Prostate gland (tissue), 2 donors: Measurements from ENCODE around the gene PLEKHM3. TPM values are rescaled to one million over a fixed set of nuclear protein-coding genes. Genes with fewer than 3 reads are reported as not detected.

Experiments
- DNase-seq: peaks from one replicate; pipeline ENCODE4 v3.0.0-alpha.2; 2019; ENCODE audit warnings: low spot score
- H3K27ac ChIP-seq, 2 donors: fragments of 200-600 bp; sonication (generic); 2 replicates each; pipeline ENCODE4 v1.5.1; 2017 to 2019
- H3K27me3 ChIP-seq: fragments of 200-600 bp; sonication (generic); replicated peaks from 2 replicates; pipeline ENCODE4 v1.5.1; 2019; ENCODE audit not compliant: insufficient read depth
- H3K36me3 ChIP-seq, 2 donors: fragments of 200-600 bp; sonication (generic); 1 replicate in 1 of 2; 2 replicates in 1 of 2; pipeline versions ENCODE4 v1.5.1 to v1.8.1; 2017 to 2019
- H3K4me1 ChIP-seq: fragments of 200-600 bp; sonication (generic); replicated peaks from 2 replicates; pipeline ENCODE4 v1.5.1; 2019
- H3K4me3 ChIP-seq, 2 donors: fragments of 200-600 bp; sonication (generic); 2 replicates each; pipeline ENCODE4 v1.5.1; 2017 to 2019
- H3K9me3 ChIP-seq: fragments of 200-600 bp; sonication (generic); 2 replicates; pipeline ENCODE4 v1.5.1; 2017
- POLR2A ChIP-seq: fragments of 450-650 bp; IDR thresholded peaks from one replicate; pipeline ENCODE4 v1.6.1; 2016; ENCODE audit warnings: antibody characterized with exemption, mild to moderate bottlenecking
- POLR2AphosphoS5 ChIP-seq: sonication (generic); formaldehyde crosslinking; IDR thresholded peaks from one replicate; pipeline ENCODE4 v1.6.1; 2017; ENCODE audit warnings: antibody characterized with exemption
- WGBS: methylation state at CpG from one replicate; pipeline ENCODE4 v1.1.5; 2018; 5-methylcytosine and 5-hydroxymethylcytosine counted together
- intact Hi-C: fragments of 100-400 bp; cut with DNase I; formaldehyde crosslinking; loops from one replicate; pipeline ENCODE4 v1.14.2; 2022
- total RNA-seq, 2 donors: library from RNA; depleted of rRNA; stranded (reverse); fragments of >200 nt; gene quantifications; one replicate each; pipeline ENCODE4 v1.1.0, GENCODE V29; 2016
- TF ChIP-seq, protein P1 (sequence below), 4 experiments: fragments of 200-600 bp in 2 of 4; fragments of 450-650 bp in 2 of 4; sonication (generic) in 2 of 4; IDR thresholded peaks; 1 replicate in 3 of 4; 2 replicates in 1 of 4; pipeline ENCODE4 v1.5.1; 2016 to 2019; ENCODE audit warnings: antibody characterized with exemption in 4 of 4, mild to moderate bottlenecking in 2 of 4, moderate library complexity in 2 of 4

The PLEKHM3 gene
- total RNA-seq, 2 donors from 2014 or later: 17.0 to 28.6 TPM

DNA sequence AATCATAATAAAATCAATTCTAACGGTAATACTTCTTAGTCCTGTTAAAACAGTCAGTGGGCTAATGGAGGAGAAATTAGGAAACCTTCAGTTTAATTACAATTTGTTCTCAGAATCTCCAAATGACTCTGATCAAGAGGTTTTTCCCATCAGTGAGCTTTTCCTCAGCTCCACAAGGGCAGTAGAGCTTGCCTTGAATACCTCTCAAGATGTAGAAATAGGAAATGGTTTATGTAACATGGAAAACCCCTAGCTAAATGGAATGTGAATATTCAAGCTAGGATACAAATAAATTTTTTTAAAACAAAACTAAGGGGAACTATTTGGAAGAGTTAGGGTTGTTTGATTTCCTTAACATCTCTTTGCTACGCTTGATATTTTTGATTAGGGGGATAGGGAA is 87.5 kb downstream of the PLEKHM3 start:
- intact Hi-C loops: no loop called here
- Histone ChIP-seq H3K36me3 (no peaks in the 10 kb centered on the region), H3K4me3 (no peak overlapping the region), H3K4me1 (peaks cover 5% of the 10 kb centered on the region), H3K9me3 (no peaks in the 10 kb centered on the region), H3K27me3 (no peaks in the 10 kb centered on the region), H3K27ac (no peak overlapping the region)
- no peak for DNase-seq
- TF ChIP-seq, protein P1, sequence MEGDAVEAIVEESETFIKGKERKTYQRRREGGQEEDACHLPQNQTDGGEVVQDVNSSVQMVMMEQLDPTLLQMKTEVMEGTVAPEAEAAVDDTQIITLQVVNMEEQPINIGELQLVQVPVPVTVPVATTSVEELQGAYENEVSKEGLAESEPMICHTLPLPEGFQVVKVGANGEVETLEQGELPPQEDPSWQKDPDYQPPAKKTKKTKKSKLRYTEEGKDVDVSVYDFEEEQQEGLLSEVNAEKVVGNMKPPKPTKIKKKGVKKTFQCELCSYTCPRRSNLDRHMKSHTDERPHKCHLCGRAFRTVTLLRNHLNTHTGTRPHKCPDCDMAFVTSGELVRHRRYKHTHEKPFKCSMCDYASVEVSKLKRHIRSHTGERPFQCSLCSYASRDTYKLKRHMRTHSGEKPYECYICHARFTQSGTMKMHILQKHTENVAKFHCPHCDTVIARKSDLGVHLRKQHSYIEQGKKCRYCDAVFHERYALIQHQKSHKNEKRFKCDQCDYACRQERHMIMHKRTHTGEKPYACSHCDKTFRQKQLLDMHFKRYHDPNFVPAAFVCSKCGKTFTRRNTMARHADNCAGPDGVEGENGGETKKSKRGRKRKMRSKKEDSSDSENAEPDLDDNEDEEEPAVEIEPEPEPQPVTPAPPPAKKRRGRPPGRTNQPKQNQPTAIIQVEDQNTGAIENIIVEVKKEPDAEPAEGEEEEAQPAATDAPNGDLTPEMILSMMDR (IDR thresholded peaks at IDR 0.05): no peak
- TF ChIP-seq POLR2AphosphoS5 (no peak), POLR2A (no peak)
- WGBS: 71% methylated on average over 2 of the region's 2 CpGs

DNA sequence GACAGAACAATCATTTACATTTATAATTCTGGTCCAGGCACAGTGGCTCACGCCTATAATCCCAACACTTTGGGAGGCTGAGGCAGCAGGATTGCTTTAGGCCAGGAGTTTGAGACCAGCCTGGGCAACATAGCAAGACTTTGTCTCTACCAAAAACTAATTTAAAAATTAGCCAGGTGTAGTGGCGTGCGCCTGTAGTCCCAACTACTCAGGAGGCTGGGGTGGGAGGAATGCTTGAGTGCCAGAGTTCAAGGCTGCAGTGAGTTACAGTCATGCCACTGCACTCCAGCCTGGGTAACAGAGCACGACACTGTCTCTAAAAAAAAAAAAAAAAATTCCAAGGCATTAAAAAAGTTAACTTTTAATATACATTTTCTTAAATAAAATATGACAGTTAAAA is 88.1 kb downstream of the PLEKHM3 start:
- no peaks in the 10 kb centered on the region for H3K36me3 ChIP-seq
- 91% methylated on average over 4 of the region's 4 CpGs for WGBS
- no peak for DNase-seq
- H3K4me3 ChIP-seq: no peak overlapping the region
- intact Hi-C loops: no loop called here
- H3K27ac ChIP-seq: no peak overlapping the region
- peaks cover 5% of the 10 kb centered on the region for H3K4me1 ChIP-seq
- H3K9me3 ChIP-seq: no peaks in the 10 kb centered on the region
- no peak for TF ChIP-seq POLR2A
- TF ChIP-seq, protein P1 (IDR thresholded peaks at IDR 0.05): no peak
- no peak for TF ChIP-seq POLR2AphosphoS5
- no peaks in the 10 kb centered on the region for H3K27me3 ChIP-seq

DNA sequence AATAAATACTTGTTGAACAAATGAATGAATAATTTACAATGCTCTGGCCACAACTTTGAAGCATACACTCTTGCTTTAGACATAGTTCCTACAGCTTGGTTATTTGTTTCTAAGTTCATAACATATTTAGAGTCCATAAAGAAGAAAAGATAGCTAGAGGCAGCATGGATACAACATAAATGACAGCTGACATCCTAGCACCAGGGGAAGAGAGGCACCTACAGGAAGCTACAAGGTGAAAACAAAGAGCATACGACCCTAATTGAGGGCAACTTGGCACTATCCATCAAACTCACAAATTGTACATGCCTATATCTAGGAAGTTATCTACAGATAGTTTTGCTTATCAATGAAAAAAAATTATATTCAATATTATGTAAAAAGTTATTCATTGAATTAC is 88.9 kb downstream of the PLEKHM3 start:
- intact Hi-C loops: no loop called here
- WGBS: 83% methylated on average over 1 of the region's 1 CpG
- no peaks in the 10 kb centered on the region for H3K27me3 ChIP-seq
- no peaks in the 10 kb centered on the region for H3K9me3 ChIP-seq
- H3K27ac ChIP-seq: peak overlapping the region in 1 of 2 donors; percentile 32
- no peak for DNase-seq
- H3K4me3 ChIP-seq: no peak overlapping the region
- TF ChIP-seq, protein P1 (IDR thresholded peaks at IDR 0.05): no peak
- no peak for TF ChIP-seq POLR2AphosphoS5
- no peak for TF ChIP-seq POLR2A
- no peaks in the 10 kb centered on the region for H3K36me3 ChIP-seq
- peaks cover 10% of the 10 kb centered on the region for H3K4me1 ChIP-seq

DNA sequence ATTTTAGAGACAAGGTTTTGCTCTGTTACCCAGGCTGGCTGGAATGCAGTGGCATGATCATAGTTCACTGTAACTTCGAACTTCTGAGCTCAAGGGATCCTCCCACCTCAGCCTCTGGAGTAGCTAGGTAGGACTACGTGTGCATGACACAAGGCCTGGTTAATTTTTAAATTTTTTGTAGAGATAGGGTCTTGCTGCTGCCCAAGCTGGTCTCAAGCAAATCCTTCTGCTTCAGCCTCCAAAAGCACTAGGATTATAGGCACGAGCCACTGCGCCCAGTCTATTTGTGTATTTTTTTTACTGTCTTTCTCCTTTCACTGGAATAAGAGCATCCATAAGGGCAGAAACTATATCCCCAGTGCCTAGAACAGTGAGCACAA is 89.3 kb downstream of the PLEKHM3 start:
- no peaks in the 10 kb centered on the region for H3K27me3 ChIP-seq
- H3K4me3 ChIP-seq: no peak overlapping the region
- H3K9me3 ChIP-seq: no peaks in the 10 kb centered on the region
- peak overlapping the region in 1 of 2 donors; percentile 32 for H3K27ac ChIP-seq
- WGBS: 93% methylated on average over 4 of the region's 4 CpGs
- H3K4me1 ChIP-seq: peaks cover 10% of the 10 kb centered on the region
- no peak for DNase-seq
- no peaks in the 10 kb centered on the region for H3K36me3 ChIP-seq
- intact Hi-C loops: no loop called here
- TF ChIP-seq, protein P1 (IDR thresholded peaks at IDR 0.05): no peak

DNA sequence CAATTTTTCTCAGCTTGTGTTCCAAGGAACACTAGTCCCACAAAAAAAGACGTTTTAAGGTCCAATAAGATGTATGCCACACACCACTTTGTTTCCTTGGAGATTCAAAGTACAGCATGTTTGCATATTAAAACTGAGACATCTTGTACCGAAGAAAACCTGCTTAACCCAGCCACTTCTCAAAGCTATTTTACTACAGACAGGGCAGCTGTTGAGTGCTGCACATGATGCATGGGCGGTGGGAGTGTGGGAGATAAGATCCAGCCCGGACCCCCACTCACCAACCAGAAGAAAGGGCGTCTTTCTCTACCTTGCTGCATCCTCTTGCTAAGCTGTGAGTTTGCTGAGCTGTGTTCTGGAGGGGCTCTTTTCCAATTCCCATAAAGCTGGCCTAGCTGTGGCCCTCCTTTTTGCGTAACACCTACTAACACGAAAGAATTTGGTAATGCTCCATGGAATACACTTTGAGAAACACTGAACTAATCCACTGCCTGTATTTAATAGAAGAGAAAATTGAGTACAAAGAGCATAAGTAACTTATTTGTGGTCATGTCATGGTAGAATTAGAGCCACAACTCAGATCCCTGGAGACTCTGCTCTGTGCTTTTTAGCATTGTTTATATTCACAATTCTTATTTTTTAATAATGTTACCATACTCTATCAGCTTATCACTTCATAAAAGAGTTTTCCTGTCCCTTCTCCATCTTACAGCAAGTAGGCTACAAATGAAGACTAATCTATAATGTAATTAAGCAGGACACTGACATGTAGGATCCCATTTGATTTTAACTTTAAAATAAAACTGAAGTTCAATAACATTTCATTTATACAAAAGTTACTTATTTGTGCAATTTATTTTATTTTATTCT is 90.0 kb downstream of the PLEKHM3 start:
- H3K9me3 ChIP-seq: no peaks in the 10 kb centered on the region
- no peak for DNase-seq
- TF ChIP-seq POLR2A (no peak), POLR2AphosphoS5 (peak; percentile 56)
- H3K4me1 ChIP-seq: peaks cover 10% of the 10 kb centered on the region
- peak overlapping the region; percentile 12 to 32 for H3K27ac ChIP-seq
- no peak overlapping the region for H3K4me3 ChIP-seq
- no peaks in the 10 kb centered on the region for H3K27me3 ChIP-seq
- H3K36me3 ChIP-seq: no peaks in the 10 kb centered on the region
- WGBS: 46% methylated on average over 7 of the region's 7 CpGs
- intact Hi-C loops: no loop called here
